Islet of Langerhans (tissue), 1 donor: ENCODE measurements around the gene SYNGR4.
"Not testable (repeated sequence)": the region's sequence is repeated elsewhere in the genome, so short reads cannot be mapped to it uniquely, and the experiment has no call there.

ENCODE experiments used
- FAIRE-seq: peaks from one replicate; lab custom pipeline; 2011; peaks lifted over from hg19 to GRCh38; lab: Jason Lieb, UNC

The SYNGR4 gene

GRCh38 chr19:48363810-48364597 lies at the start of gene SYNGR4, which contains the start of gene TMEM143:
Gene SYNGR4 (plus strand): TSS chr19:48364367. CDS start chr19:48365843, 1,476 bp downstream.
Gene TMEM143 (minus strand): TSS chr19:48363940. CDS start chr19:48363920, 20 bp downstream.
- FAIRE-seq = peak; percentile 9

GRCh38 chr19:48315712-48316111 lies 48.5 kb upstream of the SYNGR4 start:
- no peak for FAIRE-seq

- FAIRE-seq = not testable (repeated sequence)
These were observed 46.5 kb upstream of the SYNGR4 start for GRCh38 chr19:48317708-48317960.

- no peak for FAIRE-seq
These were observed 45.7 kb upstream of the SYNGR4 start for GRCh38 chr19:48318286-48318987.

- FAIRE-seq = no peak
These were observed 44.3 kb upstream of the SYNGR4 start for GRCh38 chr19:48319647-48320541.

- no peak for FAIRE-seq
These were observed 42.9 kb upstream of the SYNGR4 start for GRCh38 chr19:48321372-48321621.

GRCh38 chr19:48321622-48322591 lies 42.3 kb upstream of the SYNGR4 start:
- no peak for FAIRE-seq

GRCh38 chr19:48325265-48325910 lies 38.8 kb upstream of the SYNGR4 start, which contains the start of gene EMP3:
Gene EMP3 (plus strand): TSS chr19:48325552. CDS start chr19:48326845, 1,293 bp downstream.
- no peak for FAIRE-seq

- FAIRE-seq = no peak
These were observed 34.8 kb upstream of the SYNGR4 start for GRCh38 chr19:48329167-48329891.

GRCh38 chr19:48330012-48330681 lies 34.0 kb upstream of the SYNGR4 start:
- no peak for FAIRE-seq

- no peak for FAIRE-seq
These were observed 31.9 kb upstream of the SYNGR4 start for GRCh38 chr19:48332351-48332661.

- FAIRE-seq = peak; percentile 83
These were observed 31.3 kb upstream of the SYNGR4 start for GRCh38 chr19:48332662-48333466.

- no peak for FAIRE-seq
These were observed 30.4 kb upstream of the SYNGR4 start for GRCh38 chr19:48333467-48334384.

- FAIRE-seq = no peak
These were observed 25.9 kb upstream of the SYNGR4 start for GRCh38 chr19:48338253-48338755.

GRCh38 chr19:48338802-48339503 lies 25.2 kb upstream of the SYNGR4 start:
- no peak for FAIRE-seq

GRCh38 chr19:48340995-48341394 lies 23.2 kb upstream of the SYNGR4 start:
- no peak for FAIRE-seq
